GM10248 (cell line): ENCODE data around the gene HPGDS.

Experiments
- CTCF ChIA-PET: fragments of 300-600 bp; sonication (Branson Sonifier 250); formaldehyde crosslinking; extraction: SDS; loops from one replicate; lab custom pipeline; 2021; ENCODE audit warnings: antibody characterized with exemption; lab: Yijun Ruan, JAX
- POLR2A ChIA-PET: fragments of 350-650 bp; sonication (Branson Sonifier 250); formaldehyde crosslinking; extraction: SDS; loops from one replicate; lab custom pipeline; 2020; ENCODE audit warnings: antibody characterized with exemption; lab: Yijun Ruan, JAX
- DNase-seq: peaks from one replicate; pipeline ENCODE4 v3.0.0; 2012; ENCODE audit errors: extremely low spot score
- CTCF ChIP-seq: IDR thresholded peaks from 2 replicates; pipeline ENCODE4 v1.5.1; 2012; ENCODE audit warnings: mild to moderate bottlenecking, low read depth; ENCODE audit errors: extremely low read depth, missing control alignments, control extremely low read depth

HPGDS gene

DNA sequence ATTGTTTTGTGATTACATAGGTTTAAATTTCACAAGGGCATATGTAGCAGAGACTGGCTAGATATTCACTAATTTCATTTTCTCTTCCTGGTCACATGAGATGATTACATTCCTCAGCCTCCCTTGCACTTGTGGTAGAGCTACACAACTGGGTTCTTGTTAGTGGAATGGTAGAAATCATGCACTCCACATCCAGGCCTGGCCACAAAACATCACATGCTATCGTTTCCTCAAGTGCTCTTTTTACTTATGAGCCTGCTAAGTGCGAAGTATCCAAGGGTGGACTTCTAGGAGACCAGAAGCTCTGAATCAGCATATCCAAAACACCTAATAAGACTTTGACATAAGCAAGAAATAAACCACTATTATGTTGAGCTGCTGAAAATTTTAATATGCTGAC, 26.4 kb upstream of the HPGDS start:
- TF ChIP-seq CTCF, result no peak
- CTCF ChIA-PET, result no interaction called here
- no peak for DNase-seq
- POLR2A ChIA-PET, result no interaction called here

DNA sequence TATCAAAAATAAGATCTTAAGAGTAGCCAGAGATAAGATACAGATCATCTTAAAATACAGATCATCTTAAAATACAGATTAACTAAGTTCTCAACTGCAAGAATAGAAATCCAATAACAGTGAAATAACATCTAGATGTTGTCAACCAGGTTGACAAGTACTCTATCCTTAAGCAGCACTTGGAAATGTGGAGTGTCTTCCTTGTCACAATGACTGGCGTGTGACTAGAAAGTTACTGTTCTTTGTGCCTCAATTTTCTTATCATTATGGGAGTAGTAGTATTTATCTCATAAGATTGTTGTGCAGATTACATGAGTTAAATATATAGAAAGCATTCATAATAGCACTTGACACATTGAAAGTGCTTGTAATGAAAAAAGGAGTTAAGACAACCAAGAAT, 25.8 kb upstream of the HPGDS start:
- no peak for TF ChIP-seq CTCF
- no peak for DNase-seq
- POLR2A ChIA-PET, result no interaction called here
- CTCF ChIA-PET, result no interaction called here

GRCh38 chr4:94365304-94365703, 22.7 kb upstream of the HPGDS start:
- CTCF ChIA-PET, result interaction anchor here (1.4 to 1.5 kb wide), 2 partner anchors 9 to 42 kb away, joined by 3 to 4 read pairs; no protein-coding TSS in a partner anchor

DNA sequence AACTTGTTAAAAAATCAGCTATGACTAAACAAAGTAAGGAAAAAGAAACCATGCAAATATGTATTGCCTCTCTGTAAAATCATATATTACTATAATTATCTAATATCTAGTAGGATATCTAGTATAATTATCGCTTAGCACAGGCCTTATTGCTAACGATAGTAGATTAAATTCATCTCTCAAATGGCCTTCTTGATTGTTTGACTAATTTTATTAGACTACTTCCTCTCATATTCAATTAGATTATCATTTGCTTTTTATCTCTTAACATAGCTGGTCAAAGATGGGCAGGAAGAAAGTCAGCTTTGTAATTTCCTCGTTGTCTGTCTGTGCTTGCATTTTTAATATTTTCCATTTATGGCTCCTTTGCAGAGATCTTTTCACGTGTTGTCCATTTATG, 21.9 kb upstream of the HPGDS start:
- no peak for TF ChIP-seq CTCF
- CTCF ChIA-PET, result interaction anchor here (1.4 kb wide), 1 partner anchor 9 kb away, joined by 3 read pairs; no protein-coding TSS in a partner anchor
- POLR2A ChIA-PET, result no interaction called here
- DNase-seq, result no peak

More at GRCh38 chr4:94365304-94365703, 22.7 kb upstream of the HPGDS start:
- TF ChIP-seq CTCF, result no peak
- no peak for DNase-seq
- POLR2A ChIA-PET, result no interaction called here

- no peak for TF ChIP-seq CTCF
- DNase-seq, result no peak
- CTCF ChIA-PET, result interaction anchor here (1.2 kb wide), 1 partner anchor 13 kb away, joined by 3 read pairs; no protein-coding TSS in a partner anchor
- POLR2A ChIA-PET, result no interaction called here
These were observed 20.6 kb upstream of the HPGDS start for GRCh38 chr4:94363136-94363655.

DNA sequence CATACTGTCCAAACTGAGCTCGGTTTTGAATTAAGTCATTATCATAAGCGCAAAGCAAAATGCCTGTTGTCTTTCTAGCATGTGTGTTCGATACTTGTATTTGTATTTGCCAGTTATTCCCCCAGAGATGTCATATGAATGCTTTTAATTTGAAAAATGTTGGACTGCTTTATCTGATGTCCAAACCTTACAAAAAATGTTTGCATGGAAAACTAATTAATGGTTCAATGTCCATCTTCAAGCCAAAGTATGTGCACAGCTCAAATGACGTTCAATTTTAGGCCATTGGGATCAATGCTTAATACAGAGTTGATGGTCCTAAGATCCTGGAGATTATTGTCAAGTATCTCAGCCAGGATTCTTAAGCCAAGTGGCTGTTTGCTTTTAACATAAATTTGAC, 17.2 kb upstream of the HPGDS start:
- ChIA-PET POLR2A (no interaction called here), CTCF (interaction anchor here (1.3 to 1.7 kb wide), 2 partner anchors 11 to 18 kb away, joined by 3 to 6 read pairs; no protein-coding TSS in a partner anchor)
- TF ChIP-seq CTCF, result no peak
- no peak for DNase-seq
